Measurements from ENCODE around the gene SHISA9. TPM values are rescaled to one million over a fixed set of nuclear protein-coding genes. Genes with fewer than 3 reads are reported as not detected.

The SHISA9 gene
- total RNA-seq, 1 donor from 2014 or later, result 3.0 TPM

DNA sequence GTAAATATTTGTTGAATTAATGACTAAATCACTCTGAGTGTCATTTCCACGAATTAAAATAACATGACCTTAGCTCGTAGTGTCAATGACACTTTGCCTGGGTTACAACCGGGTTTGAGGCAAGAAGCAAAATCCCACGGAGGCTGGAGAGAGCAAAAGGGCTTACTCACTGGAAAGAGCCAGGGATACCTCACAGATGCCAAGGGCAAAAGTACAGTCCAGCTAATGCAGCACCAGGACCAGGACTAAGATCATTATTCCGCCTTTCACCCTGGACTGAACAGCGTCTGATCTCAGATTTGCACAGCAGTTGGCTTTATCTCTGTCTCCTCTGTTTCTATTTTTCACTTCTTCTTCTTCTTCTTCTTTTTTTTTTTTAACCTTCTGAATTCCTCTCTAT is 175.5 kb downstream of the SHISA9 start:
- H3K4me3 Mint-ChIP-seq (ENCODE audit: low read depth), result no peak overlapping the region
- H3K9me3 Mint-ChIP-seq (ENCODE audit: low read depth), result no peaks in the 10 kb centered on the region
- no peak overlapping the region for H3K27ac Mint-ChIP-seq
- H3K36me3 Mint-ChIP-seq (ENCODE audit: insufficient read depth), result no peaks in the 10 kb centered on the region
- no peaks in the 10 kb centered on the region for H3K27me3 Mint-ChIP-seq
- no peaks in the 10 kb centered on the region for H3K4me1 Mint-ChIP-seq (ENCODE audit: low read depth)
- TF ChIP-seq, protein P1, sequence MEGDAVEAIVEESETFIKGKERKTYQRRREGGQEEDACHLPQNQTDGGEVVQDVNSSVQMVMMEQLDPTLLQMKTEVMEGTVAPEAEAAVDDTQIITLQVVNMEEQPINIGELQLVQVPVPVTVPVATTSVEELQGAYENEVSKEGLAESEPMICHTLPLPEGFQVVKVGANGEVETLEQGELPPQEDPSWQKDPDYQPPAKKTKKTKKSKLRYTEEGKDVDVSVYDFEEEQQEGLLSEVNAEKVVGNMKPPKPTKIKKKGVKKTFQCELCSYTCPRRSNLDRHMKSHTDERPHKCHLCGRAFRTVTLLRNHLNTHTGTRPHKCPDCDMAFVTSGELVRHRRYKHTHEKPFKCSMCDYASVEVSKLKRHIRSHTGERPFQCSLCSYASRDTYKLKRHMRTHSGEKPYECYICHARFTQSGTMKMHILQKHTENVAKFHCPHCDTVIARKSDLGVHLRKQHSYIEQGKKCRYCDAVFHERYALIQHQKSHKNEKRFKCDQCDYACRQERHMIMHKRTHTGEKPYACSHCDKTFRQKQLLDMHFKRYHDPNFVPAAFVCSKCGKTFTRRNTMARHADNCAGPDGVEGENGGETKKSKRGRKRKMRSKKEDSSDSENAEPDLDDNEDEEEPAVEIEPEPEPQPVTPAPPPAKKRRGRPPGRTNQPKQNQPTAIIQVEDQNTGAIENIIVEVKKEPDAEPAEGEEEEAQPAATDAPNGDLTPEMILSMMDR (IDR thresholded peaks at IDR 0.05; ENCODE audit: unreplicated experiment), result no peak
- no peak for DNase-seq (ENCODE audit: low spot score, unreplicated experiment)

DNA sequence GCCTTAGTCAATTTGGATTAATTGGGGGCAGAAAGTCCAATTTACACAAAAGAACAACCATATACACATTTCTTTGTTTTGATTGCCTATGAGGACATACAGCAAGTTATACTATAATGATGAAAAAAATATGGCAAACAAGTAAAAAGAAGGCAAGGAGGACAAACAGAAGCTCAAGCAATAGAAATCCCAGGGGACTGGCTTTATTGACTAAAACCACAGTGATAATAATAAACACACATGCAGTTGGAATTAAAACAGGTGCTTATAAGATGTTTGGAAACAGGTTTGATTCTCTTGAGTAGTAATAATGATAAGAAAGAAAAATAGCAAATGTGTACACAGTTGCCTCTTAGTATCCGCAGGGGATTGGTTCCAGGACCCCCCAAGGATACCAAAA is 176.4 kb downstream of the SHISA9 start:
- H3K27me3 Mint-ChIP-seq, result no peaks in the 10 kb centered on the region
- no peak for DNase-seq (ENCODE audit: low spot score, unreplicated experiment)
- H3K36me3 Mint-ChIP-seq (ENCODE audit: insufficient read depth), result no peaks in the 10 kb centered on the region
- no peak overlapping the region for H3K4me3 Mint-ChIP-seq (ENCODE audit: low read depth)
- no peaks in the 10 kb centered on the region for H3K9me3 Mint-ChIP-seq (ENCODE audit: low read depth)
- no peak overlapping the region for H3K27ac Mint-ChIP-seq
- H3K4me1 Mint-ChIP-seq (ENCODE audit: low read depth), result no peaks in the 10 kb centered on the region
- TF ChIP-seq, protein P1 (IDR thresholded peaks at IDR 0.05; ENCODE audit: unreplicated experiment), result no peak

DNA sequence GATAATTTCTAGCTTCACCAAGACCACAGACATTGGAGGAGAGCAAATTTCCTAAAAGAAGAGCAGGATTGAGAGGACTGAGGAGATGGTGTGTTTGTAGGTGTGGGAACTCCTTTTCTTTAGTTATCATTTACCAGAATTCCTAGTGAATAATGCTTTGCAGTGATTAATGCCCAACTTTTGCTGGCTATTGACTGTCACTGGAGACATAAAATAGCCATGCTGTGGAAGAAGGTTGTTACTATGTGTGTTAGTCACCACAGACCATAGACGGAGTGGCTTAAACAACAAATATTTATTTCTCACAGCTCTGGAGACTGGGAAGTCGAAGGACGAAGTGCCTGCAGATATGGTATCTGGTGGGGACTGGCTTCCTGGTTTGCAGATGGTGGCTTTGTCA is 179.1 kb downstream of the SHISA9 start:
- Mint-ChIP-seq H3K27me3 (no peaks in the 10 kb centered on the region), H3K4me1 (ENCODE audit: low read depth) (peaks cover 6% of the 10 kb centered on the region), H3K9me3 (ENCODE audit: low read depth) (peaks cover 5% of the 10 kb centered on the region), H3K27ac (no peak overlapping the region), H3K4me3 (ENCODE audit: low read depth) (no peak overlapping the region), H3K36me3 (ENCODE audit: insufficient read depth) (no peaks in the 10 kb centered on the region)
- TF ChIP-seq, protein P1 (IDR thresholded peaks at IDR 0.05; ENCODE audit: unreplicated experiment), result no peak
- no peak for DNase-seq (ENCODE audit: low spot score, unreplicated experiment)

DNA sequence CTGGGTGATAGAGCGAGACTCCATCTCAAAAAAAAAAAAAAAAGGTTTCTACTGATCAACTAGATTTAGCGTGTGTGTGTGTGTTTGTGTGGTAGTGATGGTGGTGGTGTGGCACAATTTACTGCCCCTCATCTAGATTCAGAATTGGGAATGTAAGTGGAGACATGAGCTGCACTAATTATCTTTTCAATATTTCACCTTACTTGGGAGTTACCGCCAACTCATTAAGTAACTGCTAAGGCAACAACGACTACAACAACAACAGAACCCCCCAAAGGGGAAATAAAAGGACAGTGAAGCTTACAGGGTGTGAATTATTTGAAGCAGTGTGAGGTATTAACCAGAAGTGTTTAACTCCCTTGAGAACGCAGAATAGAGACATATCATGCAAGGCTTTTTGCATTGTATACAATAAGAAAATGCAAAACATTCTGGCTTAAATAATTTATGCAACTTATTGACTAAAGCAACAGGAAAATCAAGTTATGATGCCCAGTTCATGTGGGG is 180.5 kb downstream of the SHISA9 start:
- Mint-ChIP-seq H3K9me3 (ENCODE audit: low read depth) (peaks cover 8% of the 10 kb centered on the region), H3K4me1 (ENCODE audit: low read depth) (peaks cover 6% of the 10 kb centered on the region), H3K27ac (no peak overlapping the region), H3K4me3 (ENCODE audit: low read depth) (no peak overlapping the region), H3K36me3 (ENCODE audit: insufficient read depth) (no peaks in the 10 kb centered on the region), H3K27me3 (no peaks in the 10 kb centered on the region)
- TF ChIP-seq, protein P1 (IDR thresholded peaks at IDR 0.05; ENCODE audit: unreplicated experiment), result no peak
- DNase-seq (ENCODE audit: low spot score, unreplicated experiment), result no peak

DNA sequence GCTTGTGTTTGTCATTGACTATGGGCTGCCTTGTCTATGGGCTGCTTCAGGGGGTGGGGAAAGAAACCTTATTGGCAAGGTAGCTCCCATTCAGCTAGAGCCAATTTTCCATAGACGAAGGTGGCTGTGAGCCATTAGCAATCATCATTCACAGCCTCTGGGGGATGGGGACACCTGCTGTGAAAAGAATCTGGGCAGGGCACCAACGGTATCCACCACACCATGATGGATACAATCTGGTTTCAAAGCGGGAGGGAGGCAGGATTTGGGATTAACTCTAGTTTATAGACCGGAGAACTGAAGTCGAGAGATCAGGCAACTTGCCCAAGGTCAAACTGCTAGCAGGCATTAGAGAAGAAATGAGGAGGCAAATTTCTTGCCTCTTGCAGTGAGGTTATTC is 182.3 kb downstream of the SHISA9 start:
- Mint-ChIP-seq H3K27me3 (no peaks in the 10 kb centered on the region), H3K4me1 (ENCODE audit: low read depth) (peaks cover 6% of the 10 kb centered on the region), H3K9me3 (ENCODE audit: low read depth) (peaks cover 16% of the 10 kb centered on the region), H3K4me3 (ENCODE audit: low read depth) (no peak overlapping the region), H3K27ac (no peak overlapping the region), H3K36me3 (ENCODE audit: insufficient read depth) (no peaks in the 10 kb centered on the region)
- DNase-seq (ENCODE audit: low spot score, unreplicated experiment), result no peak
- TF ChIP-seq, protein P1 (IDR thresholded peaks at IDR 0.05; ENCODE audit: unreplicated experiment), result no peak

Data from progenitor cell of endocrine pancreas (in vitro differentiated cells).